ENCODE data around the gene S100A9.

Gene S100A9

DNA sequence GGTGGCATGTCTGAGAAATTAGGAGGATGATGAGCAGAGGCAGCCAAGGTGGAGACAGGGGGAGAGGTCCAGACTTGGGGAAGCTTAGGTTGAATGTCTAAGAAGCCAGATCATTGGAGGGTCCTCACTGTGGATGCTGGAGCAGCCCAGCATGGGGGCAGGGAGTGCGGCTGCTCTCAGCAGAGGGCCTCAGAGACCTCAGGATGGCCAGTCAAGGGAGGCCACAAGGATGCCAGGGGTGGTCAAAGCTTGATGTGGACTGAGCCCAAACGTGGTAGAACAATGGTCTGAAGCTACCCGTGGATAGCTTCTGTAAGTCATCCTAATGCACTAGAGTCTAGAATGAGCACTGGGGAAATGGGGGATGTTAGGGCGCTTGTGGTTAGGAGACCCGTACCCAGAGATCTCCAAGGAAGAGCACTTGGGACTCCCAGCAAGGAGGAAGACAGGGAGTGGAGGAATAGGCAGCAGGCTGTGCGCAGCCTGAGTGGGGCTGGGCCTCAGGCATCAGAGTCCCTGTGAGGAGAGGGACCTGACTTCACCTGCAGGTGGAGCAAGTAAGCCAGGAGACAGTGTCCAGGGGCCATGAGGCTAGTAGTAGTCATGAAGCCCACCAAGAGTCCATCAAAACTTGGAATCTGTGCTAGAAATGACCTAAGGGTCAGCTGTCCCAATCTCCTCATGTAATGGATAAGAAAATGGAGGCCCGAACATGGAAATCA lies 4.3 kb upstream of the S100A9 start (continued):
- TF ChIP-seq, protein P1, sequence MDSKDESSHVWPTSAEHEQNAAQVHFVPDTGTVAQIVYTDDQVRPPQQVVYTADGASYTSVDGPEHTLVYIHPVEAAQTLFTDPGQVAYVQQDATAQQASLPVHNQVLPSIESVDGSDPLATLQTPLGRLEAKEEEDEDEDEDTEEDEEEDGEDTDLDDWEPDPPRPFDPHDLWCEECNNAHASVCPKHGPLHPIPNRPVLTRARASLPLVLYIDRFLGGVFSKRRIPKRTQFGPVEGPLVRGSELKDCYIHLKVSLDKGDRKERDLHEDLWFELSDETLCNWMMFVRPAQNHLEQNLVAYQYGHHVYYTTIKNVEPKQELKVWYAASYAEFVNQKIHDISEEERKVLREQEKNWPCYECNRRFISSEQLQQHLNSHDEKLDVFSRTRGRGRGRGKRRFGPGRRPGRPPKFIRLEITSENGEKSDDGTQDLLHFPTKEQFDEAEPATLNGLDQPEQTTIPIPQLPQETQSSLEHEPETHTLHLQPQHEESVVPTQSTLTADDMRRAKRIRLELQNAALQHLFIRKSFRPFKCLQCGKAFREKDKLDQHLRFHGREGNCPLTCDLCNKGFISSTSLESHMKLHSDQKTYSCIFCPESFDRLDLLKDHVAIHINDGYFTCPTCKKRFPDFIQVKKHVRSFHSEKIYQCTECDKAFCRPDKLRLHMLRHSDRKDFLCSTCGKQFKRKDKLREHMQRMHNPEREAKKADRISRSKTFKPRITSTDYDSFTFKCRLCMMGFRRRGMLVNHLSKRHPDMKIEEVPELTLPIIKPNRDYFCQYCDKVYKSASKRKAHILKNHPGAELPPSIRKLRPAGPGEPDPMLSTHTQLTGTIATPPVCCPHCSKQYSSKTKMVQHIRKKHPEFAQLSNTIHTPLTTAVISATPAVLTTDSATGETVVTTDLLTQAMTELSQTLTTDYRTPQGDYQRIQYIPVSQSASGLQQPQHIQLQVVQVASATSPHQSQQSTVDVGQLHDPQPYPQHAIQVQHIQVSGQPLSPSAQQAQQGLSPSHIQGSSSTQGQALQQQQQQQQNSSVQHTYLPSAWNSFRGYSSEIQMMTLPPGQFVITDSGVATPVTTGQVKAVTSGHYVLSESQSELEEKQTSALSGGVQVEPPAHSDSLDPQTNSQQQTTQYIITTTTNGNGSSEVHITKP (tag by site-specific recombination; IDR thresholded peaks at IDR 0.05) = no peak
- TF ChIP-seq ZFP37 (tag by site-specific recombination; IDR thresholded peaks at IDR 0.05) (no peak), ZNF169 (tag by site-specific recombination; IDR thresholded peaks at IDR 0.05) (no peak), GLIS2 (tag by site-specific recombination; IDR thresholded peaks at IDR 0.05) (no peak), REST (tag by site-specific recombination; IDR thresholded peaks at IDR 0.05) (no peak), ZBTB8A (tag by site-specific recombination; IDR thresholded peaks at IDR 0.05) (no peak), ZNF146 (tag by site-specific recombination; IDR thresholded peaks at IDR 0.05) (no peak)
- TF ChIP-seq, protein P2, sequence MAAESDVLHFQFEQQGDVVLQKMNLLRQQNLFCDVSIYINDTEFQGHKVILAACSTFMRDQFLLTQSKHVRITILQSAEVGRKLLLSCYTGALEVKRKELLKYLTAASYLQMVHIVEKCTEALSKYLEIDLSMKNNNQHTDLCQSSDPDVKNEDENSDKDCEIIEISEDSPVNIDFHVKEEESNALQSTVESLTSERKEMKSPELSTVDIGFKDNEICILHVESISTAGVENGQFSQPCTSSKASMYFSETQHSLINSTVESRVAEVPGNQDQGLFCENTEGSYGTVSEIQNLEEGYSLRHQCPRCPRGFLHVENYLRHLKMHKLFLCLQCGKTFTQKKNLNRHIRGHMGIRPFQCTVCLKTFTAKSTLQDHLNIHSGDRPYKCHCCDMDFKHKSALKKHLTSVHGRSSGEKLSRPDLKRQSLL (tag by site-specific recombination; IDR thresholded peaks at IDR 0.05) = no peak

- Histone ChIP-seq H3K4me3 (ENCODE audit: low read depth, low read length) (no peak overlapping the region), H3K9me3 (ENCODE audit: control insufficient read depth, insufficient read depth, low read depth, low read length) (no peaks in the 10 kb centered on the region), H3K4me1 (ENCODE audit: control insufficient read depth, insufficient read depth, low read length) (no peaks in the 10 kb centered on the region), H3K36me3 (ENCODE audit: control insufficient read depth in 2 of 2, insufficient read depth in 1 of 2, low read length in 2 of 2) (no peaks in the 10 kb centered on the region), H3K27ac (ENCODE audit: extremely low read depth, low read depth, low read length) (no peak overlapping the region)
- ChIA-PET CTCF (interaction anchor here (0.6 to 11.6 kb wide), 33 partner anchors 18 to 1544 kb away, joined by 3 to 259 read pairs (median 4); partner anchors contain the start of gene RAB13), POLR2A (no interaction called here)
- TF ChIP-seq SP2 (tag by site-specific recombination; IDR thresholded peaks at IDR 0.05) (no peak), ZNF596 (tag by site-specific recombination; IDR thresholded peaks at IDR 0.05) (no peak), KLF7 (tag by site-specific recombination; IDR thresholded peaks at IDR 0.05; ENCODE audit: borderline replicate concordance) (no peak), ZNF701 (tag by site-specific recombination; IDR thresholded peaks at IDR 0.05) (no peak), ZNF623 (tag by site-specific recombination; IDR thresholded peaks at IDR 0.05) (no peak), HOXC10 (CRISPR knock-in tag; IDR thresholded peaks at IDR 0.05) (no peak), TRIM28 (IDR thresholded peaks at IDR 0.05; ENCODE audit: borderline replicate concordance, low read length) (no peak), ZNF510 (tag by site-specific recombination; IDR thresholded peaks at IDR 0.05; ENCODE audit: insufficient replicate concordance) (no peak), GLI4 (tag by site-specific recombination; IDR thresholded peaks at IDR 0.05) (no peak), ZNF302 (tag by site-specific recombination; IDR thresholded peaks at IDR 0.05; ENCODE audit: low read depth) (no peak), ZNF121 (tag by site-specific recombination; IDR thresholded peaks at IDR 0.05) (no peak), MEIS1 (CRISPR knock-in tag; IDR thresholded peaks at IDR 0.05; ENCODE audit: borderline replicate concordance) (no peak)
- TF ChIP-seq, protein P3, sequence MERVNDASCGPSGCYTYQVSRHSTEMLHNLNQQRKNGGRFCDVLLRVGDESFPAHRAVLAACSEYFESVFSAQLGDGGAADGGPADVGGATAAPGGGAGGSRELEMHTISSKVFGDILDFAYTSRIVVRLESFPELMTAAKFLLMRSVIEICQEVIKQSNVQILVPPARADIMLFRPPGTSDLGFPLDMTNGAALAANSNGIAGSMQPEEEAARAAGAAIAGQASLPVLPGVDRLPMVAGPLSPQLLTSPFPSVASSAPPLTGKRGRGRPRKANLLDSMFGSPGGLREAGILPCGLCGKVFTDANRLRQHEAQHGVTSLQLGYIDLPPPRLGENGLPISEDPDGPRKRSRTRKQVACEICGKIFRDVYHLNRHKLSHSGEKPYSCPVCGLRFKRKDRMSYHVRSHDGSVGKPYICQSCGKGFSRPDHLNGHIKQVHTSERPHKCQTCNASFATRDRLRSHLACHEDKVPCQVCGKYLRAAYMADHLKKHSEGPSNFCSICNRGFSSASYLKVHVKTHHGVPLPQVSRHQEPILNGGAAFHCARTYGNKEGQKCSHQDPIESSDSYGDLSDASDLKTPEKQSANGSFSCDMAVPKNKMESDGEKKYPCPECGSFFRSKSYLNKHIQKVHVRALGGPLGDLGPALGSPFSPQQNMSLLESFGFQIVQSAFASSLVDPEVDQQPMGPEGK (tag by site-specific recombination; IDR thresholded peaks at IDR 0.05) = no peak
- TF ChIP-seq, protein P4, sequence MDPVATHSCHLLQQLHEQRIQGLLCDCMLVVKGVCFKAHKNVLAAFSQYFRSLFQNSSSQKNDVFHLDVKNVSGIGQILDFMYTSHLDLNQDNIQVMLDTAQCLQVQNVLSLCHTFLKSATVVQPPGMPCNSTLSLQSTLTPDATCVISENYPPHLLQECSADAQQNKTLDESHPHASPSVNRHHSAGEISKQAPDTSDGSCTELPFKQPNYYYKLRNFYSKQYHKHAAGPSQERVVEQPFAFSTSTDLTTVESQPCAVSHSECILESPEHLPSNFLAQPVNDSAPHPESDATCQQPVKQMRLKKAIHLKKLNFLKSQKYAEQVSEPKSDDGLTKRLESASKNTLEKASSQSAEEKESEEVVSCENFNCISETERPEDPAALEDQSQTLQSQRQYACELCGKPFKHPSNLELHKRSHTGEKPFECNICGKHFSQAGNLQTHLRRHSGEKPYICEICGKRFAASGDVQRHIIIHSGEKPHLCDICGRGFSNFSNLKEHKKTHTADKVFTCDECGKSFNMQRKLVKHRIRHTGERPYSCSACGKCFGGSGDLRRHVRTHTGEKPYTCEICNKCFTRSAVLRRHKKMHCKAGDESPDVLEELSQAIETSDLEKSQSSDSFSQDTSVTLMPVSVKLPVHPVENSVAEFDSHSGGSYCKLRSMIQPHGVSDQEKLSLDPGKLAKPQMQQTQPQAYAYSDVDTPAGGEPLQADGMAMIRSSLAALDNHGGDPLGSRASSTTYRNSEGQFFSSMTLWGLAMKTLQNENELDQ (tag by site-specific recombination; IDR thresholded peaks at IDR 0.05; ENCODE audit: low read depth) = no peak
These were observed 3.0 kb upstream of the S100A9 start for GRCh38 chr1:153354515-153355193.
